Activated effector memory CD4-positive, alpha-beta T cell treated with anti-CD3 and anti-CD28 coated beads, Interleukin-2, amount 50 U/mL, for 16 hours (primary cell): Measurements from ENCODE around the gene OR51L1.
"Not testable (repeated sequence)": the region's sequence is repeated elsewhere in the genome, so short reads cannot be mapped to it uniquely, and the experiment has no call there.

Experiments
- DNase-seq: peaks from one replicate; pipeline ENCODE4 v3.0.0-alpha.2; 2020

OR51L1 gene, protein sequence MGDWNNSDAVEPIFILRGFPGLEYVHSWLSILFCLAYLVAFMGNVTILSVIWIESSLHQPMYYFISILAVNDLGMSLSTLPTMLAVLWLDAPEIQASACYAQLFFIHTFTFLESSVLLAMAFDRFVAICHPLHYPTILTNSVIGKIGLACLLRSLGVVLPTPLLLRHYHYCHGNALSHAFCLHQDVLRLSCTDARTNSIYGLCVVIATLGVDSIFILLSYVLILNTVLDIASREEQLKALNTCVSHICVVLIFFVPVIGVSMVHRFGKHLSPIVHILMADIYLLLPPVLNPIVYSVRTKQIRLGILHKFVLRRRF

DNA sequence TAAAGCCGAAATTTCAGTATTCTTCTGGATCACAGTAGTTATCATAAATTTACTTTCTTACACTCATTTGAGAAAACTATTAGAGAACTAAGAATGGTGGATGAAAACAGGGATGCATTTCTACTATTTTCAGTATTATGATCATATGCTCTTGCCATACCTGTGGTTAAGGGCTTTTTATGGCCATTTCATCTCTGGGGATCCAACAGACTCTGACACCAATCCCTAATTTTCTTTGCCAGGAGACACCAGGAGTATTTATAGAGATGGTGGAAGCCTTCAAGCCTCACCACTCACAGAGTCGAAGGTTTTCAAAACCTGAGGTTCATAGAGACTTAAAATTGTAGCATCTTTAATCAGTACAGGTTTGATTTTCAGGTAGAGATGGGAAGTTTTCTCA is at the start of gene OR51L1:
OR51L1 (plus strand) TSS at position 301 of the 400 bp plus-strand sequence. CDS start 4,132 bp downstream, outside the sequence.
- no peak for DNase-seq

DNA sequence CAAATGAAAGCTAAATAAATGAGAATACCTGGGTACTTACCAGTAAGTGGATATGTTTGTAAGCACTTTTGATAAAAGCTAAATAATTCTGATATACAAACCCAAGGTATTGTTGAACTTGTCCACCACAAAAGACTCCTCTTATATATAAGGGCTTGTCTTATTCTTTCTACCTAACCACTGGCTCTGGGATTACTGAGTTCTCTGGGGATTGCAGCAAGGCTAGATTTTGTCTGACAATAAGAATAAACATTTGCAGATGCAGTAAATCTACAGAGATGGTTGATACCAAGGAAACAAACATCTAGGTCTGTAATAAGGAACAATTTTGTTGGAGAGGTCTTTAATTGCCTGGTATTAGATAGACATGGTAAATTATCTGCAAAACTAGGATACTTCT is 47.1 kb upstream of the OR51L1 start, which contains the start of gene OR51A4:
OR51A4 (minus strand) TSS at position 101 of the 400 bp plus-strand sequence. CDS start 505 bp downstream, outside the sequence.
- no peak for DNase-seq

DNA sequence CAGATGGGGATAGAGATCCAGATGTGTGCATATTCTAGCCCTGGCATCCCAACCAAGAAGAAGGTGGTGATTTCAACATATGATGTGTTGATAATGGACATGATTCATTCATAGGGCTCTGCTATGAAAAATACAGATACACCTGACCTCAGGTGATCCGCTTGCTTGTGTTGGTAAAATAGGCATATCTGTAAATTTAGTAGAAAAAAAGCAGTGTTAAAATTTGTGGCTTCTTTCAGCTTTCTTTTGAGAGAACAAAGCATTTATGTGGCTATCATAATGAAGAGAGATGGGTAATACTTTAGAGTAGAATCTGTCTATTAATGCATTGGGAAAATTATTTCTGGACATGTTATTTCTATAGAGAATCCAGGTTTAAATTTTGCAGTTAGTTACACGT is 39.0 kb upstream of the OR51L1 start, which contains the start of gene OR51A2:
OR51A2 (minus strand) TSS at position 101 of the 400 bp plus-strand sequence; CDS start at position 101, 0 bp downstream.
- not testable (repeated sequence) for DNase-seq

DNA sequence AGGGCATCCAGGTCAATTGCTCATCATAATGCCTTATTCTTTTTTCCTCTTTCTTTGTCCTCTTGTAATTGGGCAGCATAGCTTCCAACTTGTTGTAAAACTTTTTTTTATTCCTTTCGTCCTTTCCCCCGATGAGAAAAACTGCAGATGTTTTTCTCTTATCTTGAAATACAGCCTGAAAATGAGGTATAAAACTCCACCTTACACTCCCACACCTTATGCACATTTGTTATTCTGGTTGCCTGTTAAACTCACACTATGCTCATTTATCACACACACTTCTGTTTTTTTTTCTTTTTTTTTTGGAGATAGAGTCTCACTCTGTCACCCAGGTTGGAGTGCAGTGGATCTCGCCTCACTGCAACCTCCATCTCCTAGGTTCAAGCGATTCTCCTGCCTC is 37.3 kb upstream of the OR51L1 start:
- DNase-seq, result no peak

DNA sequence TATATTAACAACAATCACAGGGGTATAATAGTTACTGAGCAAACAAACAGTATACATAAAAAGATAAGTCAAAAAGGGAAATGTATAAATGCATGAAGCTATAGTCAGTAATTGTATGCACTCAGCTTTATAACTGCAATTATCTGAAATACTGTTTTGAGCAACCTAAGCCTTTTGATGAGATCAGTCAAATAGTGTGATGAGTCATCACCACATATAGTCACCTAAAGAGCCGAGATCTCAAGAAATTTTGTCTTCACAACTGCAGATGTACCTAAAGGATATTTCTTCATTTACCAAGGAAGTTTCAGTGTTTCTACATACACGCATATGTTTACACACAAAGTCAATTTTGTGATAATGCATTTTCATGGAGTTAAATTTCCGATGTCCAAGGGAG is 33.8 kb upstream of the OR51L1 start:
- no peak for DNase-seq

DNA sequence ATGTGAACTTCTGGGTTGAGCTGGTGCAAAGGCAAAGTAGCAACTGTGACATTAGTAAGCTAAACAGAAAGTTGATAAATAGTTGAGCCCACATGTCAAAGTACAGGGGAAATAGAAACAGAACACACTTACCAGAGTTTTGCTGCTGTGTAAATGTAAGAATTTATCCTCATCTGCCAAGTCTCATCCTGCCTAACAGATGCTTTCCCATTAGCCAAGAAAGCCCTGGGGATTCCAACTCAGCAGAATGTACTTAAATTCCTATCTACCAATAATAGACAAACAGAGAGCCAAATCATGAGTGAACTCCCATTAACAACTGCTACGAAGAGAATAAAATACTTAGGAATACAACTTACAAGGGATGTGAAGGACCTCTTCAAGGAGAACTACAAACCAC is 31.8 kb upstream of the OR51L1 start:
- DNase-seq, result no peak

DNA sequence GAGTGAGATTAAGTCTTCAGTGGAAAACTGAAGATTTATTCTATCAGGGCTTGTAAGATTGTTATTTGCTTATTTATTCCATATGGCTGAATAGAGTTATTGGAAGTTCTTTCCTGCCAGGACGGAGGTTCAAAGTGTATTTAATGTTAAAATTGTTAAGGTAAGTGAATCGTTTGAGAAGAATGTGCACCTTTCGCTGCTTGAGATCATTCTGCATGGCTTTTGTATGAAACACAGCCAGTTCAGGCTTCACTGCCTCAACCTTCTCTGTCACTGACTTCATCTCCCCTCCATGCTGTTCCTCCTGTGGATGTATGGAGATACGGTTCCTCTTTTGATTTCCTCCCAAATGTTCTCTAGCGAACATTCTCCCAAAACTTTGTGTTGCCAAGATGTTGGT is 19.2 kb upstream of the OR51L1 start:
- DNase-seq, result no peak

DNA sequence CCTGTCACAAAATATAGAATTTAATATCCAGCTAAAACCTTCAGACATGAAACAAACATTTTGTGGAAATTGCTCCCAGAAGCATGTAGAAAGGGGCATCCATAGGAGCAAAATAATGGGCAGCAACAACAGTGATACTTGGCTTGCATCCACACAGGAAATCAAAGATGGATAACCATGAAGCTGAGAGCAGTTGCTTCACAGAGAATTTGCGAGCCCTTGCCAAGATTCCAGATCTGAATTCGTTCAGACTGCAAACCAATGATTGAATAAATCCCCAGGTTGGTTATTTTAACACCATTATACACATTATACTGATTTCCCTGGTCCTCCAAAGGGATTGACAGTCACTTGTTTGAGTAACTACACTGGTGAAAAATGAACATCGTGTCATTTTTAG is 15.6 kb upstream of the OR51L1 start:
- DNase-seq, result no peak

DNA sequence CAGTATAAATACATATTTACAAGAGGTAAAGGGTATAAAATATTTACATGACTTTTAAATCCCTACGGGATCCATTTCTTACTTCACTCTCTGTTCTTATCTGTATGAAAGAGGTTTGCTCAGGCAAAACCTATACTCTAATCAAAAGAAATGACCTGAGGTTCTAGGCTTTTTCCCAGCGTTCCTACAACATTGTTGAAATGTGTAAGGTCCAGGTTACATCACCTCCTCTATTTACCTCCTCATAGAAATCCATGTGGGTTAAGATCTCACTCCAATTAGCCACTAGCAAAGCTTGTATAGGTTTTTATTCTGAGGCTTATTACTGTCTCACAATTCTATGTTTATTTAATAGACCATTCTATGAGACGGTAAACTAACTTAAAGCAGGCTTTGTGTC is 12.0 kb upstream of the OR51L1 start:
- DNase-seq, result no peak

DNA sequence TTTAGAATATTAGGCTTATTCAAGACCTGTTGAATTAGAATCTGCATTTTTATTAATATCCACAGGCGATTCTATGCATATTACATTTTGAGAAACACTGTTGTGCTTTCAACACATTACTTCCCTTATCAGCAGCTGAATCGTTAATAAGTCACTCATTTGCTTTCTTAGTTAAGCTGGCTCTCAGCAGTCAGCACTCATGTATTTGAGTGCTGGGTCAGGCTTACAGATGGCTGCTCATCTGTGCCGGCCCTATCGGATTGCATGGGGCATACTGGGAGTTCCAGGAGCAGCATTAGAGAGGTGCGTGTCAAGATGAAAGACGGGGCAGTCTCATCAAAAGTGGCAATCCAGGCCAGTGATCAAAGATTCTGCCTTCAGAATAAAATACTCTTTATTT is 10.8 kb upstream of the OR51L1 start:
- DNase-seq, result no peak

DNA sequence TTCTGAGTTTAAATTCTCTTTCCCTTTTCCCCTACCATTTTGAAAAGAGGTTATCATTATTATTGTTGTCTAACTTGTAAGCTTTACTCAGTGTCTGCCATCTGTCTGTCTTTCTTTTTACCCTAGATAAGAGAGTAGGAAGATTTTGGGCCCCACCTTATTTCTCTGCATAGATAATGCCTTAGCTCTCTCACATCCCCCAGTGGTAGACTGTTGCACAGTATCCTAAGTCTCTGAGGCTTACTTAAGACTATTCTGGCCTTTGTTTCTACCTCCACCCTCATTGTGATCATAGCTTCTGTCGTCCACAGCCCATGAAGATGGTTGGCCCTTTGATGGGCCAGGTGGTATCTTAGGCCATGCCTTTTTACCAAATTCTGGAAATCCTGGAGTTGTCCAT is 3.6 kb upstream of the OR51L1 start:
- no peak for DNase-seq

DNA sequence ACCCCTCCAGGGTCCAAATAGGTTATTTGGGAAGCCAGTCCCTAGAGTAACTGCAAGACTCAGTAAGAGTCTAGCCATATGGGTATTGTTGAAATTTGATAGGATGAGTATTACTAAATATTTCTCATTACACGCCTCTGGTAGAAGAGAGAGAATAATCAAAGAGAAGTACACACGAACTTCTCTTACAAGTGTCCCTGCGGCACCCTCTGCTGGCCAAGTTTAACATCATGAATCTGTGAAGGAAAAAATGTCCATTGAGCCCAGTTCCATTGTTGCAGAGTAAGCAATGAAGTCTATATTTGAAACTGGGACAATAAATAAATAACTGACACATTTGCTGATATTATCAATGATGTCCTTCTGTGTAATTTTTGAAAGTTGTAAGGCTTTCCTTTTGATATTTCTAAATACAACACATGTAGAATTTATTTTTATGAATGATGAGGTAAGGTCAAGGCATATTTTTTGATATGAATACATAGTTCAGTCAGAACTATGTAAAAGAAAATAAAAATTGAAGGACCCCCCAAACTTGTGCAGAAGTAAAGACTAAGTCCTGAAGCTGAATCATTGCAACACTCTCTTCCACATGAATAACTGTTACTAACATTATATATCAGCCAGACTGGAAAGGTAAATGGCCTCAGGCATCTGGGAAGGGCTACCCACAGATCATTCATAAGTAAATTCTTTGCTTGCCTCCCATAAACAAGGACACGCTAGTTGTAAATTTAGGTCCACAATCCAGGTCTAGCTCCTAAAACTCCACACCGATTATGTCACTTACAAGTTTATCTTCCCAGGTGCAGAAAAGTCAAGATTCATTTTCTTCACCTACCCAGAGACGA is 10.0 kb downstream of the OR51L1 start:
- no peak for DNase-seq

DNA sequence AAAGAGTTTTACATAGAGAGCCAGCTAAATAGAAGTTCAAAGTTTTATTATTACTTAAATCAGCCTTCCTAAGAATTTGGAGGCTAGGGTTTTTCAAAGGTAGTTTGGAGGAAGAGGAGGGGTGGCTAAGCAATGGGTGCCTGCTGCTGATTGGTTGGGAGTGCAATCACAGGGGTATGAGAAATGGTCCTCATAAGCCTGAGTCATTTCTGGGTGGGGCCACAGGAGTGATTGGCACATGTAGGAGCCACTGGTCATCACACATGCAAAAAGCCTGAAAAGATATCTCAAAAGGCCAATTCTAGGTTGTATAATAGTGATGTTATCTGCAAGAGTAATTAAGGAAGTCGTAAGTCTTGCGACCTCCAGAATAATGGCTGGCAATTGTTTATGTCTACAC is 12.9 kb downstream of the OR51L1 start:
- no peak for DNase-seq

DNA sequence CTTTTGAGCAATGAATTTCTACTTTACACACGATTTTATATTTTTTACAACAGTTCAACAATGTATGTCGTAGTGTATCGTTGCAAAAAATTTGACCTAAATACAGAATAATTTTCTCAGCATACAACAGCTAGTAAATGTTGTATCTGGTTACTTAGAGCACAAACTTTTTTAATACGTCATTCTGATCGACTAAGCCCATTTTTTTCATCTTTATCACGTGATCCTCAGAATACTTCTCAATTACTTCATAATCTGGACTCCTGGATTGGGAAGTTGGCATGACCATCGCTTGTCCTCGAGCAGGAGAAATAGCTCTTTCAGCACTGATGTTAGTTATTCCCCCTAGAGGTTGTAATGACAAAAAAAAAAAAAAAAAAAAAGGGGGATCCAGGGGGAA is 16.6 kb downstream of the OR51L1 start:
- DNase-seq, result no peak

DNA sequence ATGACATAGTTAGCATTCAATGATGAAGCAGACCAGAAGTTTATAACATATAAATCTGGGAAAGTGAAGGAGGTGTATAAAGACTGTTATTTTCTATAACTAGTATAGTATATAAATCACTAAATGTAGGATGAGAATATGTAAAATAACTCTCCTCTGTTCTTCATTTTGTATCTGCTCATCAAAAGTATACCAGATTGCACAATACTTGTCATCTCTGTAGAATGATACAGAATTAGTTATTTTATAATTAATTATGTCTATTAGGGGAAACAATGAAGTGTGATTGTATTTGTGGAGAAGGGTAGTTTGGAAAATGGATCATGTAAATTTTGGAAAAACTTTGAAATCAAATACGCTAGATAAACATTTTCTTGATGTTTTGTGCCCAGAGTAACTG is 18.4 kb downstream of the OR51L1 start:
- no peak for DNase-seq

DNA sequence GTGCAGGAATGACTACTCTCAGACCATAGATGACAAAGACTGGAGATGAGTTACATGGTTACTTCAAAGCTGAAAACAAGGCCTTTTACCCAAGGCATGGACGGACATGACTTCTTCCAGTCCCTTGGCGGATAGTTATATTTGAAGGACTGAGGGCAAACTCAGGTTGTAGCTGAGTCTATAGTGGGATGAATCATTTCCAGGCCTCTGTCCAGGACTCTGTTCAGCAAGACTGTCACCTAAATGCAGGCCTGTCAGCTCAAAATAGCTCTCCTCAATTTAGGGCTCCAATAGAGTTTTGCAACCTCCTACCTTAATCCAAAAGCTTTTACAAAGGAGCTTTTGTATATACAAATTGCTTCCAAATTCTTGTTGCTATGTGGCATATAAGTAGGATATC is 27.3 kb downstream of the OR51L1 start:
- DNase-seq, result no peak

DNA sequence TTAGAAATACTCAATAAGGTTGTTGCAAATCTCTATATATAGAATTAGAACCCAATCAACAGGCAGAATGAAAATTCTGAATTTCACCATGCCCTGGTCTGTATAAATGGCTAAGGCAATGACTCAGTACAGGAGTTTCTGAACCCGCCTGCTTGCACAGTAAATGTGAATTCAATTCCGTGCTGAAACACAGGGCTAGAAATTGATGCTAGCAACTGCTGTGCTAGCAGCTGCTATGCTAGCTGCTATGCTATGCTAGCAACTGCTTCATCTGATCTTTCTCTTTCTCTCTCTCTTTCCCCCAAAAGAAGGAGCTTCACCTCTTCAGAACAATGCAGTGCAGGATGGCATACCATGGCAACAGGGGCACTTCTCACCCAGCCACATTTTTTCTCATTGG is 42.0 kb downstream of the OR51L1 start:
- no peak for DNase-seq

DNA sequence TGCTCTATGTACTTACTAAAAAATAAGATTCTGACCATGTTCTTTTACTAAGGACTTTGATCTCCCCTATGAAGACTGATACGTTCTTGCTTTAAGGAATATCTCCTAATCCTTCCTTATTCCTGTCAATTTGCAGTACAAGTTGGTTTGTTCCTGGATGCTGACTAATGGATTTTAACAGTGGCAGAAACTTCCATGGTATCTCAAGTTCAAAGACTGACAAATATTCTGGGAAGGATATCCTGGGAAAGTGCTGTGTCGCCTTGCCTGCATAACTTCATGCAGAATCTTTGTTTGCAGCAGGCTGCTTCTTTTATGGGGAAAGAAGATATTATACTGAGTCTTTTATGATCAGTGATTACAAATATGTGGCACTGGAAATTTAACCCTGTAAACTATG is 43.3 kb downstream of the OR51L1 start:
- no peak for DNase-seq

DNA sequence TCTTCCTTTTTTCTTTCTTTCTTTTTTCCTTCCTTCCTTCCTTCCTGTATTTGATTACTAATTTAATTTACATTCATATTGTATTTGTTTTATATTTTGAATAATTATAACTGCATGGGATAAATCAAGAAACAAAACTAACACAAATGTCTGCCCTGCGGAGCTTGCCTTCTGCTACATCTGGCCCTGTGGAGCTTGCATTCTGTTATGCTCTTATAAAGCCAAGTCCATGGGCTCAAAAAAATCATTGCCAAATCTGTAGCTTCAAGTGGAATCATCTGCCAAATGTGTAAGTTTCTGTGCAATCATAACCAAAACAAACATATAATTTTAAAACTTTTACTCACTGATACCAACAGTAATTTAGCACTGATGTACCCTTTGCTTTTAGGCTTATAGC is 43.7 kb downstream of the OR51L1 start:
- DNase-seq, result no peak

DNA sequence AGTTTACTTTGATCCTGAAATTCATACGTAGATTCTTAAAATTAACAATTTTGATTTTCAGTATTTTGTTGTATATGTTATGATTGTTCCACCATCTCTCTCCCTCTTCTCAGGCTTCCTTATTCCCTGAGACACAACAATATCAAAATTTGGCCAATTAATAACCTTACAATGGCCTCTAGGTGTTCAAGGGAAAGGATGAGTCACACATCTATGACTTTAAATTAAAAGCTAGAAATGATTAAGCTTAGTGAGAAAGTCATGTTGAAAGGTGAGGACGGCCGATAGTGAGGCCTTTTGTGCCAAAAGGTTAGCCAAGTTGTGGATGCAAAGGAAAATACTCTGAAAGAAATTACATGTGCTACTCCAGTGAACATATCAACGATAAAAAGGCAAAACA is 46.2 kb downstream of the OR51L1 start:
- no peak for DNase-seq

DNA sequence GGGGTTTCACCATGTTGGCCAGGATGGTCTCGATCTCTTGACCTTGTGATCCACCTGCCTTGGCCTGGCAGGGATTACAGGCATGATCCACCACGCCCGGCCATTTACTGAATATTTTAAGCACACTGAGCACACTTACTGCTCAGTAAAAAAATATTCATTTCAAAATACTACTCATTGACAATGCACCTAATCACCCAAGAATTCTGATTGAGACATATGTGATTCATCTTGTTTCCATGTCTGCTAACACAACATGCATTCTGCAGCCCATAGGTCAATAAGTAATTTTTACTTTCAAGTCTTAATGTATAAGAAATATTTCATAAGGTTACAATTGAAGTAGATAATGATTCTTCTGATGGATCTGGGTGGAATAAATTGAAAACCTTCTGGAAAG is 47.4 kb downstream of the OR51L1 start:
- no peak for DNase-seq

DNA sequence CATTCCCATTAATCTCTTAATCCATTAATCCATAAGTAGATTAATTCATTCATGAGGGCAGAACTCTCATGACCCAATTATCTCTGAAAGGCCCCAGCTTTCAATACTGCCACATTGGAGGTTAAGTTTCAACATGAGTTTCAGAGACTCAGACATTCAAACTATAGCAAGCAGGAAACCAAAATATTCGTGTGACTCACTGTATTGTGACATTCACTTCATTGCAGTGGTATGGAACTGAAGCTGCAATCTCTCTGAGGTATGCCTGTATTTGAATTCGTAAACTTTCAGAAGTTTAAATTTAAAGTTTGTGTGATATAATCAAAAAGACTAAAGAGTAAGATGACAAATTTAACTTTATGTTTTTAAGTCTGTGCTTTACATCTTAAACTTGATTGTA is 48.7 kb downstream of the OR51L1 start:
- no peak for DNase-seq

DNA sequence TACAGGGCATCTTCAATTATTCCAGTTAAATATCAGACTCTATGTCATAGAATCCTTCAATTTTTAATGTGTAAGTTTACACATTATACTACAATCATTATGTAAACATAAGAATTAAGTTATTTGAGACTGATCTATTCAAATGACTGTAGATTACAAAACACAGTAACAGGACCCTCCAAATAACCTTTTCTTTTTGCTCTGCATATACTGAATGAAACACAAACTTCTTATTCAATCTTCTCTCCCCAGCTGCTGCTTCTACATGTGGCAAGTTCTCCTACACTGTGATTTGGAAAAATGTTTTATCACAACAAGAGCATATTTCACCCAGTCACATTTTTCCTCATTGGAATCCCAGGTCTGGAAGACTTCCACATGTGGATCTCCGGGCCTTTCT is 51.6 kb downstream of the OR51L1 start, which contains the start of gene OR52J3:
OR52J3 (plus strand) TSS at position 301 of the 400 bp plus-strand sequence; CDS start at position 301, 0 bp downstream.
- no peak for DNase-seq

DNA sequence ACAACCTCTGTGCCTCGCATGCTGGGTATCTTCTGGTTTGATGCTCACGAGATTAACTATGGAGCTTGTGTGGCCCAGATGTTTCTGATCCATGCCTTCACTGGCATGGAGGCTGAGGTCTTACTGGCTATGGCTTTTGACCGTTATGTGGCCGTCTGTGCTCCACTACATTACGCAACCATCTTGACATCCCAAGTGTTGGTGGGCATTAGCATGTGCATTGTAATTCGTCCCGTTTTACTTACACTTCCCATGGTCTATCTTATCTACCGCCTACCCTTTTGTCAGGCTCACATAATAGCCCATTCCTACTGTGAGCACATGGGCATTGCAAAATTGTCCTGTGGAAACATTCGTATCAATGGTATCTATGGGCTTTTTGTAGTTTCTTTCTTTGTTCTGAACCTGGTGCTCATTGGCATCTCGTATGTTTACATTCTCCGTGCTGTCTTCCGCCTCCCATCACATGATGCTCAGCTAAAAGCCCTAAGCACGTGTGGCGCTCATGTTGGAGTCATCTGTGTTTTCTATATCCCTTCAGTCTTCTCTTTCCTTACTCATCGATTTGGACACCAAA is 52.2 kb downstream of the OR51L1 start:
- DNase-seq, result no peak
